Natural killer cell (primary cell): Measurements from ENCODE around the gene DOK3. TPM values are rescaled to one million over a fixed set of nuclear protein-coding genes. Genes with fewer than 3 reads are reported as not detected.

Source experiments
- ATAC-seq, 3 donors: fragments of 150-1000 bp in 2 of 3; fragments of 200-7000 bp in 1 of 3; cut with Tn5 transposase; 1 replicate in 1 of 3; 2 replicates in 2 of 3; pipeline ENCODE4 v1.10.0; 2021; ENCODE audit warnings: mild to moderate bottlenecking in 2 of 3, moderate library complexity in 2 of 3
- DNase-seq, 2 donors: peaks; one replicate each; pipeline versions ENCODE4 v3.0.0 to v3.0.0-alpha.2; 2013 to 2021; ENCODE audit warnings: mixed read lengths in 1 of 2
- H3K27ac ChIP-seq: one replicate; pipeline ENCODE4 v1.5.1; 2013; ENCODE audit warnings: mild to moderate bottlenecking, low read length
- H3K27me3 ChIP-seq: one replicate; pipeline ENCODE4 v1.6.1; 2013; ENCODE audit warnings: low read length; ENCODE audit not compliant: control insufficient read depth, insufficient read depth
- H3K36me3 ChIP-seq: one replicate; pipeline ENCODE4 v1.6.1; 2013; ENCODE audit warnings: low read length; ENCODE audit not compliant: control insufficient read depth, insufficient read depth
- H3K4me1 ChIP-seq: one replicate; pipeline ENCODE4 v1.6.1; 2013; ENCODE audit warnings: low read length; ENCODE audit not compliant: control insufficient read depth, insufficient read depth
- H3K4me3 ChIP-seq: one replicate; pipeline ENCODE4 v1.5.1; 2013; ENCODE audit warnings: low read length
- H3K9me3 ChIP-seq: one replicate; pipeline ENCODE4 v1.6.1; 2013; ENCODE audit warnings: low read length; ENCODE audit not compliant: control insufficient read depth, insufficient read depth
- H3K27ac Mint-ChIP-seq, 2 donors: one replicate each; pipeline ENCODE4 v1.8.0; 2022; ENCODE audit warnings: mild to moderate bottlenecking in 2 of 2, mixed read lengths in 2 of 2, moderate library complexity in 1 of 2
- H3K27me3 Mint-ChIP-seq, 2 donors: one replicate each; pipeline ENCODE4 v1.8.0; 2022; ENCODE audit warnings: low read depth in 2 of 2, mixed read lengths in 2 of 2
- H3K36me3 Mint-ChIP-seq: one replicate; pipeline ENCODE4 v1.8.0; 2022; ENCODE audit warnings: mixed read lengths
- H3K4me1 Mint-ChIP-seq, 2 donors: one replicate each; pipeline ENCODE4 v1.8.0; 2022; ENCODE audit warnings: mixed read lengths in 2 of 2
- H3K4me3 Mint-ChIP-seq: one replicate; pipeline ENCODE4 v1.8.0; 2022; ENCODE audit warnings: mild to moderate bottlenecking, moderate library complexity, mixed read lengths
- H3K9me3 Mint-ChIP-seq, 2 donors: one replicate each; pipeline ENCODE4 v1.8.0; 2022; ENCODE audit warnings: mixed read lengths in 2 of 2
- CTCF ChIP-seq: fragments of 200-600 bp; IDR thresholded peaks from one replicate; pipeline ENCODE4 v1.8.0; 2022; ENCODE audit warnings: antibody characterized with exemption
- WGBS: methylation state at CpG from one replicate; pipeline ENCODE4 v1.1.7; 2013; ENCODE audit warnings: missing lambda C conversion rate; ENCODE audit not compliant: insufficient coverage; 5-methylcytosine and 5-hydroxymethylcytosine counted together
- intact Hi-C: fragments of 100-400 bp; cut with micrococcal nuclease; formaldehyde crosslinking; loops from one replicate; pipeline ENCODE4 v1.14.2; 2022
- total RNA-seq, 4 donors: library from RNA; stranded (reverse); fragments of 120-200 nt in 1 of 4; gene quantifications; one replicate each; pipeline versions ENCODE4 v1.2.3 to v1.2.4, GENCODE V29; 2013 to 2022

DOK3 gene
- total RNA-seq, 3 donors from 2014 or later (not counting 1 experiment from before 2014, with no cell fraction given), result 3.5 to 19.8 (median 9.1) TPM

DNA sequence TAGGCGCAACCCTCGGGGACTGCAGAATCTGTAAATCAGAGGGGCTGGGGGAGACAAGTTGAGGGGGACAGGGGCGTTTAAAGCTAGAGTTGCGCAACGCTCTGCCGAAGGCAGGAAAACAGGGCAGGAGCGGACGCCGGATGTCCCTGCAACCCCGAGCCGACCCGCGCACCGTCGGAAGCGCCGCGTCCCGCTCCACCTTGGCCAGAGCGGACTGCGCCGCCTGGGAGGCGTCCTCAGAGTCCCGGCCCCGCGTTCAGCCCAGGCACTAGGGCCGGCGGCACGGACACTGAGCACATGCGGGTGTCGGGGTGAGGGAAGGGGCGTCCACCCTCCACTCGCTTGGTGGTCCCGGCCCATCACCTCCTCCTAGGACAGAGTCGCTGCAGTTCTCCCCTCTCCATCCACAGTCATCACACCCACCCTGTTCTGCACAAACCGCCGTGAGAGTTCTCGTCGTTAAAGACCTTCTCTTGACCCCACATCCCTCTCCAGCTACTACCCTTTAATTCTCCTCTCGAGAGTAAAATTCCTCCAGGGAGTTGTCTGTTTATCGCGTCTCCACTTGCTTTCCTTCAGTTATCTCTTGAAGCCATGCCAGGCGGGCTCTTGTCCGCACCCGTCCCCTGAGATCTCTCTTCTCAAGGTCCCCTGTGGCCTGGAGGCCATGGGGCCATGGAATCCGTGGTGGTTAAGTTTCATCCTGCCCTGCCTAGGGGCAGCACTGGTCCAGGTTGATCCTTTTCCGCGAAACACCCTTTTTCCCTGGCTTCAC, 11.4 kb downstream of the DOK3 start:
- H3K36me3 ChIP-seq, result no peaks in the 10 kb centered on the region
- H3K4me1 ChIP-seq, result peaks cover 71% of the 10 kb centered on the region
- WGBS, result 19% methylated on average over 48 of the region's 48 CpGs
- Mint-ChIP-seq H3K27ac (peak overlapping the region; percentile 47 to 56), H3K4me3 (peak overlapping the region; percentile 82), H3K4me1 (peaks cover 18 to 49% of the 10 kb centered on the region in 2 donors), H3K9me3 (no peaks in the 10 kb centered on the region), H3K27me3 (peaks cover 10 to 17% of the 10 kb centered on the region in 2 donors), H3K36me3 (no peaks in the 10 kb centered on the region)
- DNase-seq, result no peak
- intact Hi-C loops, result loop anchor here (10.0 kb wide), 1 partner anchor 383 kb away; no protein-coding TSS in a partner anchor
- ATAC-seq, result peak; percentile 4 to 13 (median 8)
- peaks cover 5% of the 10 kb centered on the region for H3K27me3 ChIP-seq
- no peak overlapping the region for H3K27ac ChIP-seq
- H3K4me3 ChIP-seq, result peak overlapping the region; percentile 47
- no peak for TF ChIP-seq CTCF
- H3K9me3 ChIP-seq, result no peaks in the 10 kb centered on the region

DNA sequence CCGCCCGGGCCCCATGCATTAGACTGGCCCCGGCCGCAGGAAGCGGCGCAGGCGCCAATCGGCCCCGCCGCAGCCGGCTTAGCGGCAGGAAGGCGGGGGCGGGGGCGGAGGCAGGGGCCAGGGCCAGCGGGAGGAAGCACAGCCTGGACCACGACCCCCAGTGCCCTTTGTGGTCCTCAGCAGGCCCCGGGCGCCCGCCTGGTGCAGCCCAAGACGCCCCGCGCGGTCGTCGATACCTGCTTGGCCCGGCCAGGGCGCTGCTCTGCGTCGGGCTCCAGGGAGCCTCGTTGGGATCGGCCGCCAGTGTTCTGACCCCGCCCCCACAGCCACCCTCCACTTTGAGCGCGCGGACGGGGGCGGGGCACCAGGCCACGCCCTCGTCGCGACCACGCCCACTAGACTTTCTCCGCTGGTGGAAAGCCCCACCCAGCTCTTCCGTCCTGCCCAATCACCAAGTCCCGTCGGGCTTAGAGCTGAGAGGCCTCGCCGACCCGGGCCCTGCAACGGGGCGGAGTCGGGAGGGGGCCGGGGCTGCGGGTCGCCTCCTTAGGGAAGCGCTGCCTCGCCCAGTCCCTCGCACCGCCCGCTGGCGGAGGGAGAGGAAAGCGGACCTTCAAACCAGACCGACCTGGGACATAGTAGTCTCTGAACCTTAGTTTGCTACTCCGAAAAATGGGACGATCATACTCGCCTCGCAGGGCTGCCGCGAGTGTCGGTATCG, 12.2 kb downstream of the DOK3 start, which contains the start of gene PDLIM7:
PDLIM7 (minus strand) TSS at position 313 of the 721 bp plus-strand sequence. CDS start 1,092 bp downstream, outside the sequence.
- Mint-ChIP-seq H3K36me3 (no peaks in the 10 kb centered on the region), H3K27me3 (peaks cover 10 to 14% of the 10 kb centered on the region in 2 donors), H3K27ac (peak within 1 kb of the TSS; percentile 47 to 56), H3K9me3 (no peaks in the 10 kb centered on the region), H3K4me3 (peak within 1 kb of the TSS; percentile 82), H3K4me1 (peaks cover 18 to 55% of the 10 kb centered on the region in 2 donors)
- H3K9me3 ChIP-seq, result no peaks in the 10 kb centered on the region
- H3K27ac ChIP-seq, result no peak within 1 kb of the TSS
- peak within 1 kb of the TSS; percentile 47 for H3K4me3 ChIP-seq
- peak; percentile 88 to 94 (median 89) for ATAC-seq
- peaks cover 72% of the 10 kb centered on the region for H3K4me1 ChIP-seq
- under 1% methylated on average over 73 of the region's 73 CpGs for WGBS
- intact Hi-C loops, result loop anchor here (1.0 to 10.0 kb wide), 2 partner anchors 41 to 383 kb away; no protein-coding TSS in a partner anchor
- no peak for TF ChIP-seq CTCF
- no peaks in the 10 kb centered on the region for H3K36me3 ChIP-seq
- peak; percentile 90 to 97 for DNase-seq
- peaks cover 5% of the 10 kb centered on the region for H3K27me3 ChIP-seq

- Mint-ChIP-seq H3K27me3 (peaks cover 10 to 14% of the 10 kb centered on the region in 2 donors), H3K27ac (peak overlapping the region in 1 of 2 donors; percentile 47), H3K9me3 (no peaks in the 10 kb centered on the region), H3K36me3 (no peaks in the 10 kb centered on the region), H3K4me3 (peak overlapping the region; percentile 69), H3K4me1 (peaks cover 18 to 55% of the 10 kb centered on the region in 2 donors)
- ATAC-seq, result no peak
- Histone ChIP-seq H3K27me3 (peaks cover 5% of the 10 kb centered on the region), H3K4me1 (peaks cover 69% of the 10 kb centered on the region), H3K9me3 (no peaks in the 10 kb centered on the region), H3K36me3 (no peaks in the 10 kb centered on the region), H3K4me3 (peak overlapping the region; percentile 47), H3K27ac (no peak overlapping the region)
- no peak for TF ChIP-seq CTCF
- DNase-seq, result no peak
- WGBS, result 19% methylated on average over 20 of the region's 29 CpGs
- intact Hi-C loops, result loop anchor here (1.0 to 10.0 kb wide), 2 partner anchors 41 to 382 kb away; no protein-coding TSS in a partner anchor
These were observed 12.8 kb downstream of the DOK3 start for GRCh38 chr5:177496727-177497291.
